Left lung (tissue), 10 donors: ENCODE results near the gene PDE1A. TPM values are rescaled to one million over a fixed set of nuclear protein-coding genes. Genes with fewer than 3 reads are reported as not detected.

Experiments used
- ATAC-seq: fragments of 200-7000 bp; cut with Tn5 transposase; one replicate; pipeline ENCODE4 v1.9.1; 2020; ENCODE audit warnings: moderate library complexity
- DNase-seq, 4 donors: peaks; one replicate each; pipeline ENCODE4 v3.0.0-alpha.2; 2013 to 2020
- H3K27ac ChIP-seq, 2 donors: fragments of 200-600 bp; sonication (generic) in 1 of 2; one replicate each; pipeline versions ENCODE4 v1.5.0 to v1.8.0; 2020 to 2021
- H3K27me3 ChIP-seq, 2 donors: fragments of 200-600 bp; sonication (generic) in 1 of 2; one replicate each; pipeline versions ENCODE4 v1.5.0 to v1.8.0; 2020 to 2021
- H3K36me3 ChIP-seq, 2 donors: fragments of 200-600 bp; sonication (generic) in 1 of 2; one replicate each; pipeline versions ENCODE4 v1.5.0 to v1.8.0; 2020 to 2021
- H3K4me1 ChIP-seq, 2 donors: fragments of 200-600 bp; one replicate each; pipeline ENCODE4 v1.8.0; 2021
- H3K4me3 ChIP-seq, 2 donors: fragments of 200-600 bp; sonication (generic) in 1 of 2; one replicate each; pipeline versions ENCODE4 v1.5.0 to v1.8.0; 2020 to 2021; ENCODE audit warnings: mild to moderate bottlenecking in 1 of 2
- H3K9me3 ChIP-seq, 2 donors: fragments of 200-600 bp; sonication (generic) in 1 of 2; one replicate each; pipeline versions ENCODE4 v1.5.0 to v1.8.0; 2020 to 2021
- CTCF ChIP-seq, 2 donors: fragments of 200-600 bp; sonication (generic) in 1 of 2; IDR thresholded peaks; one replicate each; pipeline versions ENCODE4 v1.5.0 to v1.8.0; 2021; ENCODE audit warnings: antibody characterized with exemption in 2 of 2
- intact Hi-C, 2 donors: fragments of 100-400 bp; cut with DNase I; formaldehyde crosslinking; loops; one replicate each; pipeline versions ENCODE4 v1.11.2 to v1.14.2; 2022
- polyA plus RNA-seq, 6 donors: library from polyadenylated mRNA; unstranded; fragments of 120-200 nt; gene quantifications; one replicate each; pipeline ENCODE4 v1.2.1, GENCODE V29; 2013; ENCODE audit not compliant: insufficient read length in 6 of 6
- total RNA-seq, 2 donors: library from RNA; stranded (reverse); fragmentation: NEBNext Ultra II Directional; extraction: Animal tissue kit (Norgen Biotek cat#: 25700); gene quantifications; one replicate each; pipeline ENCODE4 v1.2.1, GENCODE V29; 2021
- donor health status: DM: no; HTN: yes; CAD: no.
- donor health status: DM: no; HTN: no; CAD: no.

PDE1A gene
- total and polyA plus RNA-seq, 8 donors: 4.6 to 16.3 (median 13.2) TPM

- H3K36me3 ChIP-seq: no peaks in the 10 kb centered on the region
- intact Hi-C loops: no loop called here
- ATAC-seq (no peak), DNase-seq (no peak)
- H3K27ac ChIP-seq: no peak overlapping the region
- H3K27me3 ChIP-seq: no peaks in the 10 kb centered on the region
- no peaks in the 10 kb centered on the region for H3K4me1 ChIP-seq
- no peak for TF ChIP-seq CTCF (IDR thresholded peaks at IDR 0.05)
- no peak overlapping the region for H3K4me3 ChIP-seq
- H3K9me3 ChIP-seq: no peaks in the 10 kb centered on the region
Observed at GRCh38 chr2:182345384-182345783, 81.5 kb downstream of the PDE1A start.

GRCh38 chr2:182330451-182331305 lies 96.2 kb downstream of the PDE1A start:
- Histone ChIP-seq H3K27me3 (no peaks in the 10 kb centered on the region), H3K4me1 (no peaks in the 10 kb centered on the region), H3K27ac (no peak overlapping the region), H3K9me3 (peaks cover 0 to 14% of the 10 kb centered on the region in 2 donors), H3K36me3 (no peaks in the 10 kb centered on the region), H3K4me3 (no peak overlapping the region)
- intact Hi-C loops: no loop called here
- no peak for ATAC-seq
- no peak for DNase-seq
- TF ChIP-seq CTCF (IDR thresholded peaks at IDR 0.05): no peak

GRCh38 chr2:182324665-182325064 lies 102.2 kb downstream of the PDE1A start:
- intact Hi-C loops: no loop called here
- DNase-seq: no peak

GRCh38 chr2:182321096-182321495 lies 105.7 kb downstream of the PDE1A start:
- Histone ChIP-seq H3K27me3 (no peaks in the 10 kb centered on the region), H3K4me1 (no peaks in the 10 kb centered on the region), H3K36me3 (no peaks in the 10 kb centered on the region), H3K4me3 (no peak overlapping the region), H3K27ac (no peak overlapping the region), H3K9me3 (peaks cover 0 to 5% of the 10 kb centered on the region in 2 donors)
- TF ChIP-seq CTCF (IDR thresholded peaks at IDR 0.05): no peak
- intact Hi-C loops: no loop called here
- DNase-seq: no peak
- ATAC-seq: no peak

More at GRCh38 chr2:182324665-182325064, 102.2 kb downstream of the PDE1A start:
- H3K9me3 ChIP-seq: peaks cover 0 to 5% of the 10 kb centered on the region in 2 donors
- no peaks in the 10 kb centered on the region for H3K4me1 ChIP-seq
- H3K27me3 ChIP-seq: no peaks in the 10 kb centered on the region
- no peak for ATAC-seq
- no peak overlapping the region for H3K4me3 ChIP-seq
- H3K36me3 ChIP-seq: no peaks in the 10 kb centered on the region
- H3K27ac ChIP-seq: no peak overlapping the region
- no peak for TF ChIP-seq CTCF (IDR thresholded peaks at IDR 0.05)

GRCh38 chr2:182319556-182320505 lies 107.0 kb downstream of the PDE1A start:
- no peak for DNase-seq
- Histone ChIP-seq H3K4me1 (no peaks in the 10 kb centered on the region), H3K36me3 (no peaks in the 10 kb centered on the region), H3K27me3 (no peaks in the 10 kb centered on the region), H3K4me3 (no peak overlapping the region), H3K27ac (no peak overlapping the region), H3K9me3 (peaks cover 0 to 5% of the 10 kb centered on the region in 2 donors)
- no peak for TF ChIP-seq CTCF (IDR thresholded peaks at IDR 0.05)
- no peak for ATAC-seq
- intact Hi-C loops: no loop called here
